Embryonic facial prominence (tissue), 1 donor: Measurements from ENCODE around the gene PEAK3.

Experiments used
- DNase-seq: peaks from one replicate; pipeline ENCODE4 v3.0.0-alpha.2; 2016; ENCODE audit errors: extremely low spot score

Gene PEAK3

GRCh38 chr19:2236314-2237050 lies 45.5 kb downstream of the PEAK3 start, which contains the start of the genes PLEKHJ1 and SF3A2:
TSS of gene PLEKHJ1 (minus strand) at chr19:2236329. CDS start at chr19:2236248, 81 bp downstream.
TSS of gene SF3A2 (plus strand) at chr19:2236824. CDS start at chr19:2243419, 6,595 bp downstream.
- DNase-seq: peak; percentile 94

GRCh38 chr19:2236064-2236313 lies 46.0 kb downstream of the PEAK3 start:
- no peak for DNase-seq

- no peak for DNase-seq
Measured at GRCh38 chr19:2235381-2236063, 46.5 kb downstream of the PEAK3 start.

GRCh38 chr19:2234996-2235380 lies 47.0 kb downstream of the PEAK3 start:
- DNase-seq: no peak

GRCh38 chr19:2233601-2234280 lies 48.2 kb downstream of the PEAK3 start:
- DNase-seq: no peak

- no peak for DNase-seq
Measured at GRCh38 chr19:2232286-2233151, 49.5 kb downstream of the PEAK3 start.

- DNase-seq: no peak
Measured at GRCh38 chr19:2231621-2232221, 50.3 kb downstream of the PEAK3 start.

- DNase-seq: no peak
Measured at GRCh38 chr19:2230807-2231533, 51.0 kb downstream of the PEAK3 start.

- DNase-seq: no peak
Measured at GRCh38 chr19:2230033-2230531, 51.9 kb downstream of the PEAK3 start.

- no peak for DNase-seq
Measured at GRCh38 chr19:2229103-2230032, 52.6 kb downstream of the PEAK3 start.

- DNase-seq: no peak
Measured at GRCh38 chr19:2228157-2229030, 53.6 kb downstream of the PEAK3 start.

- no peak for DNase-seq
Measured at GRCh38 chr19:2227415-2228156, 54.4 kb downstream of the PEAK3 start.

- no peak for DNase-seq
Measured at GRCh38 chr19:2226840-2227360, 55.1 kb downstream of the PEAK3 start.

- no peak for DNase-seq
Measured at GRCh38 chr19:2226051-2226839, 55.7 kb downstream of the PEAK3 start.

- no peak for DNase-seq
Measured at GRCh38 chr19:2225415-2226050, 56.4 kb downstream of the PEAK3 start.

- no peak for DNase-seq
Measured at GRCh38 chr19:2224754-2225349, 57.1 kb downstream of the PEAK3 start.
